Kasumi-1 (cell line): ENCODE data around the gene WDR38.
A peak's percentile ranks its signal among the peaks of the same experiment; 100 is the strongest.
"Not testable (repeated sequence)": the region's sequence is repeated elsewhere in the genome, so short reads cannot be mapped to it uniquely, and the experiment has no call there.

ENCODE experiments used
- DNase-seq, 2 experiments: peaks; one replicate each; lab custom pipeline; 2025; lab: John Stamatoyannopoulos, UW

WDR38 gene

DNA sequence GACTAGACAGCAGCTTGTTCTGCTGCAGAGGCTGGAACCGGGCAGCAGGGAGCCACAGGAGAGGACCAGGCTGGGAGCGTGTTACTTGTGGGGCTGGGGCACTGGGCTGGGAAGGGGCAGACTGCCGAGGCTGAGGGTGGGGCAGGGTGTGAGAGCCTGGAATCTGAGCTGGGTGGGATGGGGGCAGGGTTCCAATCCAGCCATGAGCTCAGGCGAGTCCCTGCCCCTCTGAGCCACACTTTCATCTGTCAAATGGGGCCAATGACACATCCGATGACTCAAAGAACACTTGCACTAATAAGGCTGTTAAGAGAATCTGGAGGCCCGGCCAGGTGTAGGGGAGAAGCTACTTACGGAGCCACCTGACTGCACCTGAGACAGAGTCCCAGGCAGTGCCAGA is 18.7 kb upstream of the WDR38 start:
- DNase-seq = no peak

DNA sequence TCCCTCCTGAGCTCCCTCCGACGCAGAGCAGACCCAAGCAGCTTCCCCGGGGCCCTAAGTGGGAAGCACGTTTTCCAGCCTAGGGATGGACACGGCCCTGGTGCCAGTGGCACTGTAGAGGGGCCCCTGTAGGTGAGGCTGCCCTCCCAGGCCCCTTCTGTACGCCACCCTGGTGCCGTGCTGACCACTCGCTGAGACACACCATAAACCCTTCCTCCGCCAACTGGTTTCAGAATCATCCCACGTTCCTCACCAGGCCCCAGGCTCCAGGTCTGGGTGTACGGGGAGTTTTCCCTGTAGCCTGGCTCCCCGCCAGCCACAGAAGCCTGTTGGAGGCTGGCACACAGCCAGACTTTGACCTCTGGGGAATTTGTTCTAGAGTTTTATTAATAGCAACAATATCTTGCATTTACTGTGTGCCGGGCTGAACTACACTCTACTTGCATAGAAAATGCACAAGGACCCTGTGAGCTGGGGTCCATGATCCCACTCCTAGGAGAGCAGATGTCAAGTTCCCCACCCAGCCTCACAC is 18.2 kb upstream of the WDR38 start:
- no peak for DNase-seq

- not testable (repeated sequence) for DNase-seq
Observed at GRCh38 chr9:124838132-124838531, 15.1 kb upstream of the WDR38 start.

DNA sequence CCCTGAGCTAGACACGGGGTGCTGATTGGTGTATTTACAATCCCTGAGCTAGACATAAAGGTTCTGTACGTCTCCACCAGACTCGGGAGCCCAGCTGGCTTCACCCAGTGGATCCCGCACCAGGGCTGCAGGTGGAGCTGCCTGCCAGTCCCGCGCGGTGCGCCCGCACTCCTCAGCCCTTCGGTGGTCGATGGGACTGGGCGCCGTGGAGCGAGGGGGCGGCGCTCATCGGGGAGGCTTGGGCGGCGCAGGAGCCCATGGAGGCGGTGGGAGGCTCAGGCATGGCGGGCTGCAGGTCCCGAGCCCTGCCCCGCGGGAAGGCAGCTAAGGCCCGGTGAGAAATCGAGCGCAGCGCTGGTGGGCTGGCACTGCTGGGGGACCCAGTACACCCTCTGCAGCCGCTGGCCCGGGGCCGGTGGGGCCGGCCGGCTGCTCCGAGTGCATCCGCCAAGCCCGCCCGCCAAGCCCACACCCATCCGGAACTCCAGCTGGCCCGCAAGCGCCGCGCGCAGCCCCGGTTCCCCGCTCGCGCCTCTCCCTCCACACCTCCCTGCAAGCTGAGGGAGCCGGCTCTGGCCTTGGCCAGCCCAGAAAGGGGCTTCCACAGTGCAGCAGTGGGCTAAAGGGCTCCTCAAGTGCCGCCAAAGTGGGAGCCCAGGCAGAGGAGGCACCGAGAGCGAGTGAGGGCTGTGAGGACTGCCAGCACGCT is 14.5 kb upstream of the WDR38 start:
- DNase-seq = not testable (repeated sequence)

DNA sequence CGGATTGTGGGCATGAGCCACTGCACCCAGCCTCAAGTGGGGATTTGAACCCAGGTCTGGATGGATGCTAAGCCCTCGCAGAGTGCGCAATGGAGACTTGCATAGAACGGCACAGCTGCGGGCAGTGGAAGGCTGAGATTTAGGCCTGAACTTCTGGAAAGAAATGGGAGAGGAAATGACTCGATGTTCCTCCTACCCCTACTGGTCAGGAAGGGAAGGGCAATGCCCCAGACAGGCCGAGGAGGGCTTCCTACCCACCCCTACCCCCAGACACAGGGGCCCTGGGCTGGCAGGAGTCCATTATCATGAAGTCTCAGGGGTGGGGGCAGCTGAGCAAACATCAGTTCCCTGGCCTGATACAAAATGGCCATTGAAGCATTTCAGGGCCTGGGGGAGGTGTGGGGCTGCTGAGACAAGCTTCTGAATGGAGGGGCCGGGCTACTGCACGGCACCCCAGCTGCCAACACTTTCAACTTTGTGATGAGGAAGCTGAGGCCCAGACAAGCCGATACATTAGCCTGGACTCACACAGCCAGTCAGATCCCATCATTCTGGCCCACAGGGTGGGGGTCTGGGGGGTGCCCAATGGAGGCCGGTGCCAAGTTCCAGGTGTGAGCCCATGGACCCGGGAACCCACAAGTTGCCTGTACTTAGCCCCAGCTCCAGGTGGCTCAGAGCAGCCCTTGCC is 13.5 kb upstream of the WDR38 start:
- DNase-seq = no peak

DNA sequence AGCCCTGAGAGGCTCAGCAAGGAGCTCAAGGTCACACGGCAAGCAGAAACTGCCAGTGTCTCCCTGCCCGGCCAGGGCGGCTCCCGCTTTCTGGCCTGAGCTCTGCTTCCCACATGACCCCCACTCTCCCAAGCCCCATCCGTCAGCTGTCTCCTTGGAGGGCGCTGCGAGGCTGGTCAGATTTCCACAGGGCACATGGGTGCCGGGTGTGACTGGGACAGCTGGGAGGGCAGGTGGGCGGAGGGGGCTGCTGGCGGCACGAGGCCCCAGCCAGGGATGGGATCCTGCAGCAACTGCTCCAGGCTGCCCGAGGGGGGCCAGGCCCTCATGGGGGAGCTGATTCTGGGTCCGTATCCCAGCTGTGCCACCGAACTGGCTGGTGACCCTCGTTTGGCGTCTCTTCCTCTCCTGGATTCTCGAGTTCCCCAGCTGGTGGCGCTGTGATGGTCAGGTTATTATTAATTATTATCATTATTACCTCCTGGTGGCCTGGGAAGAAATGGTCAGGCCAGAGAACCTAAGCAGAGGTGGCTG is 12.9 kb upstream of the WDR38 start:
- no peak for DNase-seq

DNA sequence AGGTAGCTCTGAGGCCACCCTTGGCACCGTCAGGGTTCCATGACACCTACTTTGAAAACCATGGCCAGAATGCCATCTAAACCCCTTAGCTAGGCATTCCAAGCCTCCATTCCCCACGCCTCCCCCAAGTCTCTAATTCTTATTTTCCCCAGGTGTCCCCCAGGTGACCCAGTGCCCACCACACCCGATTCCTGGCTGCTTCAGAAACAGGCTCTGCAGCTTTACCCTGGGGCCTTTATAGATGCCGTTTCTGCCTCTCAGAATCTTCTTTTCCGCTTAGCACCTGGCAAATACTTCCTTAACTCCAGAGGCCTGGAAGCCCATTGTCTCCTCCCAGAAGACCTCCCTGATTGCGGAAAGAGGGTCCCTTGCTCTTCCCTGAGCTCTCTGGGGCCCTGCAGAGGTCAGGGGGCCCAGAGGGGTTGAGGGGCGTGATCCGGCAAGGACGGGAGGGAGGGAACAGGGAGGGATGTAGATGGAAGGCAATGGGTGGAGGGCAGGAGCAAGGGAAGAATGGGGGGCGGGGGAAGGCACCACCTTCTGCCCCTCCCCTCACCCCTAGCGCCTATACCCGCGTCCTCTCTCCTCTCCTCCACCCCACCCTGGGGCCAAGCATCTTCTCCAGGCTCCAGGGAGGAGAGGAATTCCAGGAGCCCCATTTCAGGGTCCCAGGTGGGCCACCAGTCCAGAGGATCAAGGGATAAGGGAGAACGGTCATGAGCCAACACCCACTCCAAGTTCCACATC is 12.0 kb upstream of the WDR38 start:
- DNase-seq = no peak

GRCh38 chr9:124843456-124844034 is 9.7 kb upstream of the WDR38 start:
- DNase-seq = no peak

DNA sequence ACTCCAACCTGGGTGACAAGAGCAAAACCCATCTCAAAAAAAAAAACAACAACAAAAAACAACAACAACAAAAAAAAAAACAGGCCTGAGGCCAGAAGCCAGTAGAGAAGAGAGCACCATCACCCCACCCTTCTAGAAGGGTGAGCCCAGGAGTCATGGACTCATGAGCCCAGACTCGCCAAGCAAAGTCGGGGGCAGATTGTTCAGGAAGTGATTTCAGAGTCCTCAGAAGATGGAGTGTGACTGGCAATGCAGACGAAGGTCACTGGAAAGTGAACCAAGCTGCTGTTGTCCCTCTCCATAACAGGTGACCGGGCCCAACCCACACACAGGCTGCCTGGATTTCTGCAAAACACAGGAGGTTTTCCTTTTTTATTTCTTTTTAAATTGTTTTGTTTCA is 9.0 kb upstream of the WDR38 start:
- no peak for DNase-seq

DNA sequence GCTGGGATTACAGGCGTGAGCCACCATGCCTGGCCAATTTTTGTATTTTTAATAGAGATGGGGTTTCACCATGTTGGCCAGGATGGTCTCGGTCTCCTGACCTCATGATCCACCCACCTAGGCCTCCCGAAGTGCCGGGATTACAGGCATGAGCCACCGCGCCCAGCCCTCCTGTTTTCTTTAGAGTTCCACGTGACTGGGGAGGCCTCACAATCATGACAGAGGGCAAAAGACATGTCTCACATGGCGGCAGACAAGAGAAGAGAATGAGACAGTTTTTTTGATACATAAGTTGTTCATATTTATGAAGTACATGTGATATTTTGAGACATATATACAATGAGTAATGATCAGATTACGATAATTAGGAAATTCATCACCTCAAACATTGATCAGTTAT is 6.8 kb upstream of the WDR38 start:
- not testable (repeated sequence) for DNase-seq

DNA sequence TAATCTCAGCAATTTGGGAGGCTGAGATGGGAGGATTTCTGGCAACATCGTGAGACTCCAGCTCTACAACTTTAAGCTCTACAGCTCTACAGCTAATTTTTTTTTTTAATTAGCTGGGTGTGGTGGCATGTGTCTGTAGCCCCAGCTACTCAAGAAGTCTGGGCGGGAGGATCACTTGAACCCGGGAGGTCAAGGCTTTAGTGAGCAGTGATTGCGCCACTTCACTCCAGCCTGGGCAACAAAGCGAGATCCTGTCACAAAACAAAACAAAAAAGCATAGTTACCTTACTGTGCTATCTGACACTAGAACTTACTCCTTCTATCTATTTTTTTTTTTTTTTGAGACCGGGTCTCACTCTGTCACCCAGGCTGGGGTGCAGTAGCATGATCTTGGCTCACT is 6.3 kb upstream of the WDR38 start:
- no peak for DNase-seq

- no peak for DNase-seq
Observed at GRCh38 chr9:124849801-124850200, 3.5 kb upstream of the WDR38 start.

DNA sequence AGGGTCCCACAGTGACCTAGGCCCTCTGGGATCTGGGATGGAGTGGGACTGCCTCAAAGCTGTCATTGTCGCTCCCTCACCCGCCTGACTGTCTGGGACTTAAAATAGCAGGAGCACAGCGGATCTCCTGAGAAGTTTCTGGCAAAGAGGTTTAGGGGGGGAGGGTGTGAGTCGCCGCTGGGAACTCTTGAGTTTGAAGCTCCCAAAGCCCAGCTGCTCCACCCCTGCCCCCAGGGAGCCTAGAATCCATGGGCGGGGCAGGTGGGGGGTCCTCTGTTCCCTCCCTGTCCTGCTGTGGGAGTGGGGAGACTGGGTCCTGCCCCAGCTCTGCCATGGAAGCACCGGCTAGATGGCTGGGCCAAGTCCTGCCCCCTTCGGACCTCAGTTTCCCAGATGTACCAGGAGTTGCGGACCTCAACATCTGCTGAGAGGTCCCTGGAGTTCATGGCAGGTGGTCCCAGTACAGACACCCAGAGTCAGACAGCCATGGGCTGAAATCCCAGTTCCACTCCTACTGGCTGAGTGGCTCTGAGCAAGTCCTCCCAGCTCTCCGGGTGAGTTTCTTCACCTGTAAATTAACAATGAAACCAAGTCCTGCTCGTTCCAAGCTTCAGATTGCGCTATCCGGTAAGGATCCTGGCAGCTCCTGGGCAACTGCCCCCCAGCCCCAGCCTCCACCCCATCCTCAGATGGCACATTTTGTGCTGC is 985 bp upstream of the WDR38 start:
- no peak for DNase-seq

DNA sequence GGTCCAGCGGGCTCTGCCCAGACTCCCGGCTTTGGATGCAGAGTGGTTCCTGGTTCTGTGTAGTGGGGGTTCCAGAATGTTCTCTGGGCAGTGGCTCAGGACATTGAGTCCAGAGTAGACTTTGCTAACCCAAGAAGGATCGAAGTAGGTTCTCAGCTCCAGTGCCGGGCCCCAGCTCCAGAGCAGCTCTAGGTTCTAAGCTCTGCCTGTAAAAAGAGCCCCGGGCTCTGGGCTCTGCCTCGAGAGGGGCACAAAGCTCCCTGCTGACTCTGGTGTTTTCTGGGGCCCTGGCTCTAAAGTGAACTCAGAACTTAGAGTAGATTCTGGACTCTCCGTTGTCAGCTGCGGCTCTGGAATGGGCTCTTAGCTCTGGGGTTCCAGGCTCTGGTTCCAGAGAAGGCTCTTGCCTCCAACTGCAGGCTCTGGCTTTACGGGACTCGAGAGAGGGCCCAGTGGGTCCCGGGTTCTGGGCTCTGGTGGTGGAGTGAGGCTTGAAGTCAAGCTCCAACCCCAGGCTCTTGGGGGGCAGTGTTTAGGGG is 414 bp downstream of the WDR38 start:
- DNase-seq = no peak

DNA sequence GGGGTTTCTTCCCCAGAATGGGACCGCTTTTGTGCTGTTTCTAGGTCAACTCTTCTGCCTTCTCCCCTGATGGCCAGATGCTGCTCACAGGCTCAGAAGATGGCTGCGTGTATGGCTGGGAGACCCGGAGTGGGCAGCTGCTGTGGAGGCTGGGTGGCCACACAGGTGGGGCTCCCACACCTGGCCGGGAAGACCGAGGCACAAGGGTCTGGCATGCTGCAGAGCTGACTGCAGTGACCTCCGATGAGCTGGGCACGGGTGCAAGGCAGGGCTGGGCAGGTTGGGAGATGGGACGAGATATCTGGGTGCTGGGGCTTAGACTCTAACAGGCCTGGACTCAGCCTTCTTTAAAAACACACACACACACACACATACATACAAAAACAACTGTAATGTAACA is 901 bp downstream of the WDR38 start:
- no peak for DNase-seq

GRCh38 chr9:124854822-124855221 is 1.6 kb downstream of the WDR38 start:
- DNase-seq = no peak

- DNase-seq = no peak
Observed at GRCh38 chr9:124855566-124855943, 2.3 kb downstream of the WDR38 start.

DNA sequence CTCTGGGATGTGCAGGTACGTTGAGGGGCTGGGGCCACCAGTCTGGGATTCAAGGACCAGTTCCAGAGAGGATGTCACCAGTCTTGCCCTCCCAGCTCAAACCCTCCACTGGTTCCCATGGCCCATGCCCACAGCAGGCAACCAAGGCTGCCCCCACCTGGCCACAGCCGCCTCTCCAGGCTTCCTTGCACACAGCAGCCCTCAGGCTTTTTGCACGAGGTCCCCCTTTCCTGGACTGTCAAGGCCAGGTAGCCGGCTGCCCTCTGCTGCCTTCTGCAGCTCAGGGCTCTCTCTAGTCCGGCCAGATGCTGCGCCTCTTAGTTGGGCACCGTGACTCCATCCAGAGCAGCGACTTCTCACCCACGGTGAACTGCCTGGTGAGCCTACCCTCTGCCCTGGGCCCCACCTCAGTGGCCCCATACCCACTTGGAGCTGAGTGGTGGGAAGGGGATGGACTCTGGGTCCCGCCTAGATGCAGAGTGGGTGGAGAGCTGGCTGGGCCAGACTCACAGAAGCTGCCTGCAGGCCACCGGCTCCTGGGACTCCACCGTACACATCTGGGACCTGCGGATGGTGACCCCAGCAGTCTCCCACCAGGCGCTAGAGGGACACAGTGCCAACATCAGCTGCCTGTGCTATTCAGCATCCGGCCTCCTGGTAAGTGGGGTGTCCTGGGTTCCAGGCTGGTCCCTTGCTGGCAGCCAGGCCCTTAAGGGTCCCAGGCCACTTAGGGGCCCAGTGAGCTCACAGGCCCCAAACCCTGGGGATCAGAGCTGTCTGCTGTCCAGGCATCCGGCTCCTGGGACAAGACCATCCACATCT is 2.9 kb downstream of the WDR38 start:
- peak; percentile 38 to 45 for DNase-seq

- DNase-seq = no peak
Observed at GRCh38 chr9:124857533-124858162, 4.4 kb downstream of the WDR38 start.
